GM12865 (cell line): Measurements from ENCODE around the gene POLDIP2.

Experiments
- DNase-seq: peaks from one replicate; pipeline ENCODE4 v3.0.0; 2010; ENCODE audit warnings: low read depth
- H3K4me3 ChIP-seq: 2 replicates; pipeline ENCODE4 v1.5.1; 2011; ENCODE audit warnings: mild to moderate bottlenecking, low read depth, low read length, control low read depth
- CTCF ChIP-seq: IDR thresholded peaks from 2 replicates; pipeline ENCODE4 v1.5.1; 2011; ENCODE audit warnings: low read length, control low read depth, low read depth, inconsistent platforms; ENCODE audit not compliant: insufficient read depth; ENCODE audit errors: missing control alignments

The POLDIP2 gene

GRCh38 chr17:28357901-28358197, 522 bp upstream of the POLDIP2 start:
- no peak for TF ChIP-seq CTCF
- DNase-seq: no peak

GRCh38 chr17:28350271-28350670, 7.1 kb downstream of the POLDIP2 start:
- no peak for DNase-seq
- TF ChIP-seq CTCF: no peak
- H3K4me3 ChIP-seq: no peak overlapping the region

More at GRCh38 chr17:28357901-28358197, 522 bp upstream of the POLDIP2 start:
- peak overlapping the region; percentile 90 for H3K4me3 ChIP-seq

- H3K4me3 ChIP-seq: no peak overlapping the region
- DNase-seq: no peak
- TF ChIP-seq CTCF: no peak
Measured at GRCh38 chr17:28348979-28349378, 8.3 kb downstream of the POLDIP2 start.

- H3K4me3 ChIP-seq: no peak overlapping the region
- no peak for DNase-seq
- no peak for TF ChIP-seq CTCF
Measured at GRCh38 chr17:28347261-28347891, 10.0 kb downstream of the POLDIP2 start.

- no peak overlapping the region for H3K4me3 ChIP-seq
- peak; percentile 36 for DNase-seq
- peak; percentile 21 for TF ChIP-seq CTCF
Measured at GRCh38 chr17:28346746-28347246, 10.5 kb downstream of the POLDIP2 start.

GRCh38 chr17:28346199-28346580, 11.1 kb downstream of the POLDIP2 start:
- no peak for DNase-seq
- H3K4me3 ChIP-seq: no peak overlapping the region
- TF ChIP-seq CTCF: no peak
